HG03442 (cell line): ENCODE results near the gene SEC23A.
"Not testable (repeated sequence)": the region's sequence is repeated elsewhere in the genome, so short reads cannot be mapped to it uniquely, and the experiment has no call there.

Experiments
- ATAC-seq: cut with Tn5 transposase; IDR thresholded peaks from one replicate; pipeline ENCODE4 v1.9.1; 2021; ENCODE audit warnings: mild to moderate bottlenecking, moderate library complexity; ENCODE audit not compliant: unreplicated experiment

The SEC23A gene

DNA sequence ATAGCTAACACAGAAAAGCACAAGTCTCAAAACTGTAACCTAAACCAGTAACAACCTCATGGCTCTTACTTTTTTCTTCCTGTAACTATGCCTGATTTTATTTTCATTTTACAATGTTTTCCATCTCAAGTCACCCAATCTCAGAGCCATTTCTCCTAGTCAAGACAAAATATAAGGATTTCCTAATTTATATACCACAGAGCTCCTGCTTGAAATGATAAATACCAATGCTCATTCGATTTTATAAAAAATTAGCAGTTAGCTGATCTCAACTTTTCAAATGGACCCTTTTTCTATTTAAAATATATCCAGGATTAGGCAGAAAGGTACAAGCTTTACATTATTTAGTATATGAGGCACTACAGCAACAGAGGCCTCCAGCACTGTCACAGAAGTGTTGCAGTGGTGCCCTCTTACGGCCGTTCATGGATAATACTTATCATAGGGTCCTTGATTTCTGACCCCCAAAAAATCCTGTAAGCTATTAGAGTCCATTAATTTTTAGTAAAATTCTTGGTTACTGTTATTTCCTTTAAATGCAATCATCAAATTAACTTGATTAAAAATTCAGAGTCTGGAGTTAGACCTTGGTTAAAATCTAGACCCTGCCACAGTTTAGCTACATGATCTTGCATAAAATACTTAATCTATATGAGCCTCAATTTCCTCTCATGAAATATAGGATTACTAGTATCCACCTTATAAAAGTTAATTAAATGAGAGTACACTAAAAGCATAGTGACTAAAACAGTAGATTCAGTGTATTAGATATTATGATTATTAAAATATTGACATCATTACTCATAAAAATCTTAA, 68.3 kb downstream of the SEC23A start:
- ATAC-seq: no peak

DNA sequence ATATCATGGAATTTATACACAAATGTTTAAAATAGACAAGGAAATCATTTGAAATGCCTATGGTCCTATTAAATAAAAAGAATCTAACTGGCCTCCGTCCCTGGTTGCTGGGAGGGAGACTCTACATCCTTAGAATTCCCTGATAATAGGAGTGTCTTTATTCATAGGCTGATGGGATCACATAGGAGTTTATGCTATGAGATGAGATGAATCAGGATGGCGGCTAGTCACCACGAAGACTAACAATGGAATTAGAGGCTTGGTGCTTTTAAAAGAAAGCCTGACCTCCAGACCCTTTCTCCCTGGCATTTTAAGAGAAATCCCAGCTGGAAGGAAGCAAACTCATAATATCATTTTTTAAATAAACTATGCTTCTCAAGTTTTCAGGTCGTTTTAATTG, 69.7 kb downstream of the SEC23A start:
- ATAC-seq: no peak

DNA sequence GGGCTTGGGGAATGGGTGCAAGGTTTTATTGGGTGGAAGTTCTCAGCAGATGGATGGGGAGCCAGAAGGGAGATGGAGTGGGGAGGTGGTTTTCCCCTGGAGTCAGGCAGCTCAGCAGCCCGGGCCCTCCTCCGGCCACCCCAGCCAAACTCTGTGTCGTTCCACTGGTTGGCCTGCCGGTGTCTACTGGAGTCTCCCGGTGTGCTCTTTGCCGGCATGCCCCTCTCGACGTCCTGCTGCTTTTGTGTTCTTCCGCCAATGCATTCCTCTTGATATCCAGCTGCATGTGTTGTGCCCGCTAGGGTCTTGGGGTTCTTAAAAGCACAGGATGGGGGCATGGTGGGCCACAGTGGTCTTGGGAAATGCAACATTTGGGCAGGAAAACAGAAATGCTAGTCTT, 72.8 kb downstream of the SEC23A start:
- no peak for ATAC-seq

DNA sequence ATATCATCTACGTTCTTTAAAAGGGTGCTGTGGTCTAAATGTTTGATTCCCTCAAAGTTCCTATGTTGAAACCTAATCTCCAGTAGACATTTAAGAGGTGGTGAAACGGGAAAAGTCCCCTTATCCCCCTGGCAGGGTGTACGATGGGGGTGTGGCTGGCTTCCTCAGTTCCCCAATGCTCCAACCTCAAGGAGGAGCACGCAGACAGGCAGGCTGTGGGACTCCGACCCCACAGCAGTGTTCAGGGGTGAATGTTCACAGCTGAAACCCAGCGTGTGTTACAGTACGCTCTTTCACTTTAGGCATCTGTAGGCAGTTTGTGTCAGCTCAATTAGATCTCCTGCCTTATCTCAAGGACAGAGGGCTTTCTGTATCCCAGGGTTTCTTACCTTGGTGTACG, 73.2 kb downstream of the SEC23A start:
- no peak for ATAC-seq

DNA sequence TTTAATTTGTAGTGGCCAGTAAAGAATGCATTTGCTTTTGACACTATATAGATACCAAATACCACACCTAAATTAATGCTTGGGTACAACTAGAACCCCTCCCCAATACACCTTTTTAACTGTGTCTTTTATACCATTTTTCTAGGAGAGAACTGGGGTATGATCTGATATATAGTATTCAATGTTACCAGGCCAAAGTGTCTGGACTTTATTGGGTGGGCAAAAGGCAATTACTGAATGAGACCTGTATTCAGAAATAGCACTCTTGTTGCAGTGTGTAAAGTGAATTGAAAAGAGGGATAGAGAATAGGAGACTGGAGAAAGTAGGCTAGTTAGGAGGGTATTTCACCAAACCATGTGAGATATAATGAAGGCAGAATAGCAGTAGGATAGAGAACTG, 74.4 kb downstream of the SEC23A start:
- ATAC-seq: no peak

DNA sequence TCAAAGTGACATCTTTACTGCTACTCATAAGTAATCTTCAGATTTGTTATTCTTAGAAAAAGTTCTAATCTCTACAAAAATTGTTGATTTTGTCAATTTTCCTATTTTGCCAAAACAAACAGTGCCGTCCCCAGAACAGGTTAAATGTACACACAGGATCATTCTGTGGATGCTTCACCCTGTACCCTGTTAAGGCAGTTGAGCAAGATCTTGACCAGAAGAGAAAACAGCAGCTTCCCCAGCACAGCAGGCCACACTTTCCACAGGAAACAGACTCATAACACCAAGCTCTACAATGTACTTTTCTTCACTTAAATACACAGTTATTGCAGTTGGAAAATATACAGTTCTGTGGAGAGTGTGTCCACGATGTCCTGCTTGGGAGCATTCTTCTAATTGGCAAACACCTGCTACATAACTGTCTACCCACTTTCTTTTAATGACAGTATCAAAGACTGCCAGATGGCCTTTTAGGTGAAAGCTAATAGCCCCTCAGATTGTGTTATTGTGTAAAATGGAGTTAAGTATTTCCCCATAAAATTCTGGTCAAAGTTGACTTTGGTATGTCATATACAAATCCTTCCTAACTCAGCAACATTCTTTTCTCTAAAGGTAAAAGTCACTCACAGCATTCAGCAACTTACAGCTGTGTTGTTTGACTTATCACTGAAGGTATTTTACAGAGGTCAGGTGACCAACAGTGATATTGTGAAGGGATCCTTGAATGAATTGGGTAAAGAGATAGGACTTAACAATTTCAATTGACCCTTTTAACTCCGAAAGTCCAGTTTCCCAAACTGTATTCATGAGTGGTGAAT, 77.0 kb downstream of the SEC23A start:
- no peak for ATAC-seq

DNA sequence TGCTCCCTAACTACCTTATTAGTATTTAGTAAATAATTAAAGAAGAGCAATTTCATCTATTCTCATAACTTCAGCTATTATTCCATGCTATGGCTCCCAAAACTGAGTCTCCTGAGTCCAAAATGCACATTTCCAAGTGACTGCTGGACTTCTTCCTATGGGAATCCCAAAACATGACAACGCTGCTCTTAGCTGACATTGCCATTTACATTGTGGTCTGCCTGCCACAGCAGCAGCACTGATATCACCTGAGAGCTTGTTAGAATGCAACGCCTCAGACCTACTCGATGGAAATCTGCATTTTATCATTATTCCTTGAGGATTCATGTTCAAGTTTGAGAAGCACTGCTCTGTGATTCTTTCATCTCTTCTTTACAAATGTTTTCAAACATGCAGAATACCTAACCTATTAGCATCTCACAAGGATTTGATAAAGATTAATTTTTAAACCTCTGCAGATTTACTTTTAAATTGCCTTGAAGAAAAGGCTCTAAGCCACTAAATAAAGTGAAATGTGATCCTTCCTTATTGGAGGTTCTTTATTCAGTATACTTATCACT, 77.7 kb downstream of the SEC23A start:
- ATAC-seq: no peak

DNA sequence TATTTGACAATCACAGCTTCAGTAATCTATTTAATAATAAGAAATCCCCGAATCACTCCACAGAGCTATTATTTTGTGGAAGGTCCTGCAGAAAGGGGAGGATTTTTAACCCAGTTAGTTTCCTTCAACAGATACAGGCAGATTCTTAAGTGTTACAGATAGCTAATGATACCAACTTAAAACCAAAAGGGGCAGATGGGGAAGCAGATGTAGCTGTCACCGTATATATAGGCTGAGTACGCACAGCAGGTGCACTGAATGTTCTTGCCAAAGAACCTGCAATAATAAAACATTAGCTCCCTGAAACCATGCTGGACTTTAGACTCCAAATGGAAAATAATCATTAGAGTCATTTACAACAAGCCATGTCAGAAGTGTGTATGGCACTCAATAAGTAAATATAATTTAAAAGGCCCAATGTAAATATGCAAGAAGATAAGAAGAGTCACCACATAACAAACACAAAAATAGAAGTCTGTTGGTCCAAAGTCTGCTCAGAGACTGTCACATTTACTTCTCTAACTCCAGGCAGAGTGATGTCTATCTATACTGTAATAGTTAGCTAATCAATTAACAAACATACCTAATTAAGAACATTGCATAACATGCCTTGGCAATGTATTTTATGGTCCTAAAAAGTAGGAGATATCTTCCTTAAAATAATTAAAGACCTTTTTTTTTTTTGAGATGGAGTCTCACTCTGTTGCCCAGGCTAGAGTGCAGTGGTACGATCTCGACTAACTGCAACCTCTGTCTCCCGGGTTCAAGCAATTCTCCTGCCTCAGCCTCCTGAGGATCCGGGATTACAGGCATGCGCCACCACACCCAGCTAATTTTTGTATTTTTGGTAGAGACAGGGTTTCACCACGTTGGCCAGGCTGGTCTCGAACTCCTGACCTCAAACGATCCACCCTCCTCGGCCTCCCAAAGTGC, 78.8 kb downstream of the SEC23A start:
- ATAC-seq: no peak

DNA sequence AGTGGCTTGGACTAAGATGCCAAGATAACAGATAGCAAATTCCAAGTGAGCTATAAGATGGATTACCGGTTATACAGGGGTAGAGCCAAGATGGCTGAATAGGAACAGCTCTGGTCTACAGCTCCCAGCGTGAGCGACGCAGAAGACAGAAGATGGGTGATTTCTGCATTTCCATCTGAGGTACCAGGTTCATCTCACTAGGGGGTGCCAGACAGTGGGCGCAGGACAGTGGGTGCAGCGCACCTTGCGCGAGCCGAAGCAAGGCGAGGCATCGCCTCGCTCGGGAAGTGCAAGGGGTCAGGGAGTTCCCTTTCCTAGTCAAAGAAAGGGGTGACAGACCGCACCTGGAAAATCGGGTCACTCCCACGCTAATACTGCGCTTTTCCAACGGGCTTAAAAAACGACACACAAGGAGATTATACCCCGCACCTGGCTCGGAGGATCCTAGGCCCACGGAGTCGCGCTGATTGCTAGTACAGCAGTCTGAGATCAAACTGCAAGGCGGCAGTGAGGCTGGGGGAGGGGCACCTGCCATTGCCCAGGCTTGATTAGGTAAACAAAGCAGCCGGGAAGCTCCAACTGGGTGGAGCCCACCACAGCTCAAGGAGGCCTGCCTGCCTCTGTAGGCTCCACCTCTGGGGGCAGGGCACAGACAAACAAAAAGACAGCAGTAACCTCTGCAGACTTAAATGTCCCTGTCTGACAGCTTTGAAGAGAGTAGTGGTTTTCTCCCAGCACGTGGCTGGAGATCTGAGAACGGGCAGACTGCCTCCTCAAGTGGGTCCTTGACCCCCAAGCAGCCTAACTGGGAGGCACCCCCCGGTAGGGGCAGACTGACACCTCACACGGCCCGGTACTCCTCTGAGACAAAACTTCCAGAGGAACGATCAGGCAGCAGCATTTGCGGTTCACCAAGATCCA, 85.7 kb downstream of the SEC23A start:
- ATAC-seq: not testable (repeated sequence)

DNA sequence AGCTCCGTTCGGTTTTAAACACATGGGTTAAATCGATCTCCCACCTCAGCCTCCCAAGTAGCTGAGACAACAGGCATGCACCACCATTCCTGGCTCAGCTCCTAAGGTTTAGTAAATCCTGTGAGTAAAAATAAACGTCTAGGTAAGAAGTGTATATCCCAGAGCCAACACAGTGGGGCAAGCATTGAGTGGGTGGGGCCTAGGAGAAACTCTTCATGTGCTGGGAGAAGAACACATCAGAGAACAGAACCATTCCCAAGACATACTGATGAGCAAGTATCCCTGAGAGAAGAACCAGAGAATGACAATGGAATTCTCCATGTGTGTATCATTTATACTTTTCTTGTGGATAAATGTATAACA, 86.3 kb downstream of the SEC23A start:
- no peak for ATAC-seq

DNA sequence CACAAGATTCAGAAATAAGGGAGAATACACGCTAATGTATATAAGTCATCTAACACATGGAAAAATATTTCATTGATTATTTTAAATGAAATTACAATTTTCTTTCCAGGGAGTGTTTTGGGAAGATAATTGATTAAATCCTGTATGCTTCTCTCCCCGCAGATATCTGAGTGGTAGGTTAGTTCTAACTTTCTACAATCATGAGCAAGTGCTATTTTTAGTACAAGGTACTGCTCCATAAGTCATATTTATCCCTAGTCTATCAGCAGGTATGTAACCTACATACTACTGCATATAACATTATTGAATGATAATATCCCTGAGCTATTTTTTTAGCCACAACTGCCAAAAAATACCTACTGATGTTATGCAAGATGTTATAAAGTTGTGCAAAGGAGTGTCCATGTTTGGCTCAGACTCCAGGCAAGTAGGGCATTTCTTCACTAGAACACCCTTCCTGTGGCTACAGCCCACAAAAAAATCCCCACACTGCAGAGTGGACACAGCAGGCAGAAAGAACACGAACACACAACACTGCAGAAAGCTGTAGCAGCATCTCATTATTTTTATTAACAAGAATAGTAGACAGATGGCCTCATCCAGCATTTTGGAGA, 87.0 kb downstream of the SEC23A start:
- ATAC-seq: no peak

DNA sequence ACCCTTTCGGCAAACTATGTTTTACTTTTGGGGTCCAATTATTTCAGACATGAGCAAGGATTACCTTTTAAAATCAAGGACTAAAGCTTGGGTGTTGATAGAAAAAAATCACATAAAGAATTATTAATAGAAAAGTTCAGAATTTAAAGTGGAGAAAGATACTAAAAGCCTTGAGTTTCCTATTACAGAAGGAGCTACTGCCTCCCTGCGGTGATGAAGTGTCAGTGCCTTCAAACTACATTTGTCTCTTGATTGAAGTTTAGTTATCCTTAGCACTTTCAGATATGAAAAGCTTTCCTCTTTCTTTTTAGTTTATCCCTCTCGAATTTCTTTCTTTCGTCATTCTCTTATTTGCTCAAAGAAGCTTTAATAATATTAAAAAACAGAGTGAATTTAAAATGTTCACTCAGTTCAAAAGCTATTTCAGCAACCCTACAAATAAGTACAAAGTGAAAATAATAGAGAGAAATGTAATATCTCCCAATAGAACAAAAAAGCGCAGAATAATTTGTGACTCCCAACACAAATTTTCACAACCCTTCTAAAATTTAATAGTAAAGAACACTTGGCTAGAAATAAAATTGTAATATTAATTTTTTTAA, 87.6 kb downstream of the SEC23A start:
- ATAC-seq: peak; percentile 83

DNA sequence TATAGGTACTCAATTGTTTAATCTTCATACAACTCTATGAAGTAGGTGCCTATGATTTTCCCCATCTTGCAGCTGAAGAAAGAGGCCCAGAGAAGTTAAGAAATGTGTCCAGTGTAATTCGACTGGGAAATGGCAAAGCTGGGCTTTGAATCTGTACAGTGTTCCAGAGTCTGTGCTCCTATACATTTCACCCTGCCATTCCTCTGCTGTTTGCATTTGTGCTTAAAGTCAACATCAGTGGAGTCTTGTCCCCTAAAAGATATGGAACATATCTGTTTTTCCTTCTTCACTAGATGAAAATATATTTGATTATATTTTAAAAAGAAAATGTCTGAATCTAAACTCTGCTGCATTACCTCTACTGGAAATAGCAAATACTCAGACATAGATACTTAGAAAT, 88.6 kb downstream of the SEC23A start:
- no peak for ATAC-seq

DNA sequence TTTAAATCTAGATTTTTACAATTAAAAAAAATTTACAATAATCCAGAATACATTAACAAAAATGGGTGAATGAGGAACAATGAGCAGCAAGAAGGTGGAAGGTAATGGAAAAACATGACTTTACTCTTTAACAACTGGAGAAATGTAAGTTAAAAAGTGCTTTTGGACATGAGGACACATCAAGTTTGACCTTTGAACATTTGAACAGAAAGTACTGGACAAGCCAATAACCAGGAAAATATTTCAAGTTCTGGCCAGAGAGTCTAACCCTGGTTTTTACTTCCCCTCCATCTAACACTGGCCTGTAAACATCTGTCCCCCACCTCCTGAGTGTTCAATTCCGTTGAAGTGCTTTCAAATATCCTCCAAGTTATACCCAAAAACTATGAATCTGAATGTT, 94.1 kb downstream of the SEC23A start:
- ATAC-seq: not testable (repeated sequence)

DNA sequence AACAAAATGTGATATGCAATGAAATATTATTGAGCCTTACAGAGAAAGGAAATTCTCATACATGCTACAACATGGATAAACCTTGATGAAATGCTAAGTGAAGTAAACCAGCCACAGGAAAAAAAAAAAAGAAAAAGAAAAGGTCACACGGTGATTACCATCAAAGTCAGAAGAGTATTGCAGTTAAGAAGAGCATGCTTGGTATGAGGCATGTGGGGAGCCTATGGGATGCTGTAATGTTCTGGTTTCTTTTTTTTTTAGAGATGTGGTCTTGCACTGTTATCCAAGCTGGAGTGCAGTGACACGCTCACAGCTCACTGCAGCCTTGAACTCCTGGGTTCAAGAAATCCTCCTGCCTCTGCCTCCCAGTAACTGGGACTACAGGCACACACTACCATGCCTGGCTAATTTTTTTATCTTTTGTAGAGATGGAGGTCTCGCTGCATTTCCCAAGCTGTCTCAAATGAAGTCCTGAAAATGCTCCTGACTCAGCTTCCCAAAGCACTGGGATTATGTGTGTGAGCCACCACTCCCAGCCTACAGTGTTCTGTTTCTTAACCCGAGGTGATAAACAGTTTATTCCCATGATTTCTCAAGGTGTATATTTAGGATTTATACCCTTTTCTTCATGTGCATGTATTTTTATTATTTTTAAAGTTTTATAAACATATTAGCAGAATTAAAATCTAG, 96.2 kb downstream of the SEC23A start:
- ATAC-seq: no peak

DNA sequence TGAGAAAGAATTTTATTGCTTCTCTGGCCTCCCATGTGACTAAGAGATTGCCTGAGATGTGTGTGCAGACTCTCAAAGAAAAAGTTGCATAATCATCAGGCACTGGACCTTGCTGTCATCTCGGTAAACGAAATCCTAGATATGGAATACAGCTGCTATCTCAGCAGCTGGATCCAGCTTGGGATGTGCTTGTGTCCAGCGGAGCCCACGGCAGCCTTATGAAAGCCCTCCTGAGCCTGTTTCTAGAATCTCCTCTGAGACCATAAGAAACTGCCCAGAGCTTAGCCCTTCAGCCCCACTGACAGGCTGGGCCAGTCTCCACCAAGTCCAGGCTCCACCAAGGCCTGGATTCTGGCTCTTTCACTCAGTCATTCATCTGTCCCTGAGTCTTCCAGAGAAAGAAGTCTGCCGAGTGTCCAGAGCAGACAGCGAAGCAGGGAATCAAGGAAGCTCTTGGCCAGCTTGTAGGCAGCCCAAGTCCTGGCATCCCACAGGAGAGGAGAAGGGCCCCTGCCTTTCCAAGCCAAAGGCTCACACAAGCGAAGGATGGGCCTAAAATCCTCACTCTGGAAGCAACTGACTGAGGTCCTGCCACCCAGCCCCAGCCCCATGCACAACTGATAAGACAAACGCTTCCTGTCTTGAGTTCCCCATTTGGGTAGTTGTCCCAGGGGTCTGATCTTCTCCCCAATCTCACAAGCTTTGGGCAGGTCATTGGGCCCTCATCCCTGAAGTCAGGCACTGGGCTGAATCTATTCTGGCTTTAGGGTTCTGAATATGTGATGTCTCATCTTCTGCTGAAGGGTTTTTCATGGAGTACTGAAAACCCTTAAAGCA, 97.8 kb downstream of the SEC23A start:
- no peak for ATAC-seq

DNA sequence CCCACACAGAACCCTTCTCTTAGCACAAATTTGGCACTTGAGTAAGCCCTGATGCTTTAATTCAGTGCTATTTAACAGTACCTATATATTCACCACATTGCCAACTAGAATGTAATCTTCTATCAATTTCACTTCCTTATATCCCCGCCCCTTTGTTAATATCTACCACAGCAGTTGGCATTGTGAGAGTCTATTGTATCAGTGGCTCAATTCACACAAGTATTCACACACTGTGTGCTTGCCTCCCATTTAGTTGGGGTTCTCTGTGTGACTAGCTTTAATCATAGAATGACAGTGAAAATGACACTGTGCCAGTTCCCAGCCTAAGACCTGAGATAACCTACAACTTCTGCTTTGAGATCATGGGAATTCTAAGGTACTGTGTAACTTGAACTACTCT, 103.1 kb downstream of the SEC23A start:
- peak; percentile 39 for ATAC-seq

DNA sequence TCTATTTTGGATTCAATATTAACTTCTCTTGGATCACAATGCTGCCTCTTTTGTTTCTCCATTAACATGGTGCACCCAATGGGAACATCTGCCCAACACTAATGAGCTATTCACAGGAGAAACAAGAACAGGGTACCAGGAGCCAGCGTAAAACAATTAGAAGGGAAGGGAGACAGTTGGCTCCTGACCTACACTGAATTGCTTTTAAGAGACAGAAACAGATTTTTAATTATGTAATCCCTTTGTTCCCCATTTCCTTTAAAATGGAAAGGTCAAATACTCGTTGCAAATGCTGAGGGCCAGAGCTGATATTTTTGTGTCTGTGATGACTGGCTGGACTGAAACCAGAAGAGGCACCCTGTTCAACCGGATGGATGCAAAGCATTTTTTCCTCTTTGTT, 108.3 kb downstream of the SEC23A start:
- ATAC-seq: no peak
